GM19397 (cell line): ENCODE data around the gene PFAS.
A peak's percentile ranks its signal among the peaks of the same experiment; 100 is the strongest.

Experiments
- ATAC-seq: cut with Tn5 transposase; IDR thresholded peaks from one replicate; pipeline ENCODE4 v1.9.1; 2021; ENCODE audit warnings: mild to moderate bottlenecking, moderate library complexity; ENCODE audit not compliant: unreplicated experiment

Gene PFAS

DNA sequence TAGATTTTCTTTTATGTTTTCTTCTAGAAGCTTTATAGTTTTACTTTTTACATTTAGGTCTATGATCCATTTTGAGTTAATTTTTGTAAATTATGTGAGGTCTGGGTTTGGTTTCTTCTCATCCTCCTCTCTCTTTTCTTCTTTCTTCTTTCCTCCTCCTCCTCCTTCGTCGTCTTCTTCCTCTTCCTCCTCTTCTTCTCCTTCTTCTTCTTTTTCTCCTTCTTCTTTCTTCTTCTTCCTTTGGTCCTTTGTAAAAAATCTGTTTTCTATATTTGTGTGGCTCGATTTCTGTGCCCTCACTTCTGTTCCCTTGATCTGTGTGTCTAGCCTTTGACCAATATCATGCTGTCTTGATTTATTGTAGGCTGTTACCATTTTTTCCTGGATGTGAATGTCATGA lies 51.1 kb downstream of the PFAS start:
- ATAC-seq, result no peak

DNA sequence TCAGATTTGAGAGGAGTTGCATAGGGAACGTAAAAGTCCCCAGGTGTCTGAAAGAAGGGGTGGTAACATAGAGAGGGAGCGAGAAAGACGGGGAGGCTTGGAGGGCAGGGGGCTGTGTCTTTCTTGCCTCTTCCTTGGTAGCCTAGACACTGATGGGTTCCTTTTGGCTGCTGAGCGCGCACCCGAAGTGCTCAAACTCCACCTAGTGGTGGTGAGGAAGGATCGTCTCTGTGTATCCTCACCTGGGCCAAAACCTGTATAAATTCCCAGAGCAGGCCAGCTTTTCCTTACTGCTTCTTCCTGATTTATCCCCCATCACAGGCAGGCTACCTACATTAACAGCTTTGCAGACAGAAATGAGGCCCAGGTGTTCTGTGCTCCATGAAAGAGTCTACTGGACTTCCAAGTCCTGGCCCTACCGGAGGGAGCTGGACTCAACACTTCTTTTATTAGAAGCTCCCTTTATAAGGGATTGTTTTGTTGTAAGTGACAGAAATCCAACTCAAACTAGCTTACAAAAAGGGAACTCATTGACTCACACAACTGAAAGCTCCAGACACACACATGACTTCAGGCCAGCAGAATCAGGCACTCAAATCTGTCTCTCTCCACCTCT lies 51.6 kb downstream of the PFAS start:
- peak; percentile 69 for ATAC-seq

DNA sequence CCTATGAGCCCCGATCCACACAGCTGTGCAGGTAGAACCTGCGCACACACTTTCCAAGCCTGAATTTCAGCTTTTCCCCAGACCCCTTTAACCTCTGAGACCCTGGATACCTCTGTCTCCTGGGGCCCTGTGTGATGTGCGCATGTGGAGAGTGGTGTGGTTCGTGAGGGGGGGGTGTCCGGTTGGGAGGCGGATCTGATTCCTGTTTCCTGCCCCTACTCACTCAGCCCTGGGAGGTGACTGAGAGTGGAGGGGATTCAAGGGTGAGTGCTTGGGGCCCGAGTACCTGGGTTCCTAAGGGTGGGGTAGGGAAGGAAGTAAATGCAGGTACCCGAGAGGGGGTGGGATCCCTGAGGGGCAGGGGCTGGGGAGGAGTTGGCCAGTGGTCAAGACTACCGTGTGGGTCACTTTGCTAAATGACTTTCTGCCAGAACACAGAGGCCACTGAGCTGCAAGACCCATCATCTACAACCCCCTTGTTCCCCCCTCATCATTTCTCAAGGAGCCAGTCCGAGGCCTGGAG lies 61.6 kb downstream of the PFAS start:
- ATAC-seq, result no peak

GRCh38 chr17:8311131-8311790 lies 62.2 kb downstream of the PFAS start:
- no peak for ATAC-seq

DNA sequence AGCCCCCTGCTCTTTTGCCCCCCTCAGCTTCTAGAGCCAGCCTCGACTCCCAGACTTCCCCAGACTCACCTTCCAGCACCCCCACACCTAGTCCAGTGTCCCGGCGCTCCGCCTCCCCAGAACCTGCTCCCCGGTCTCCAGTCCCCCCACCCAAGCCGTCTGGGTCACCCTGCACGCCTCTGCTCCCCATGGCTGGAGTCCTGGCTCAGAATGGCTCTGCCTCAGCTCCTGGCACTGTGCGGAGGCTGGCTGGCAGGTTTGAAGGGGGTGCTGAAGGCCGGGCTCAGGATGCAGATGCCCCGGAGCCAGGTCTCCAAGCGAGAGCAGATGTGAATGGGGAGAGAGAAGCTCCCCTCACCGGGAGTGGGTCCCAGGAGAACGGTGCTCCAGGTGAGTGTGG lies 63.2 kb downstream of the PFAS start:
- ATAC-seq, result no peak

GRCh38 chr17:8312726-8313600 lies 63.9 kb downstream of the PFAS start:
- ATAC-seq, result no peak

- no peak for ATAC-seq
Measured at GRCh38 chr17:8314797-8315763, 66.0 kb downstream of the PFAS start.

DNA sequence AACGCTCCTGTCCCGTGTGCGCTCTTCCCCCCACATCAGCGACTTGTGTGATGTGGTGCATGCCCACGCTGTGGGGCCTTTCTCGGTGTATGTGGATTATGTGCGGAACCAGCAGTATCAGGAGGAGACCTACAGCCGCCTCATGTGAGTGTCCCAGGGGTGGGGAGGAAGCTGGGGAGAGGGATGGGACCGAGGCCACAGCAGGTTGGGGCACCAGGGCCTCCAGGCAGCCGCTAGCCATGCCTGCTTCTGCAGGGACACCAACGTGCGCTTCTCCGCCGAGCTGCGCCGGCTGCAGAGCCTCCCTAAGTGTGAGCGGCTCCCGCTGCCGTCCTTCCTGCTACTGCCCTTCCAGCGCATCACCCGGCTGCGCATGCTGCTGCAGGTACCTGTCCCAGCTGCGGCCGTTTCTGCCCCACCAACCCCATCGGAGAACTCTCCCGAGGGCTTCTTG lies 66.7 kb downstream of the PFAS start:
- ATAC-seq, result no peak

DNA sequence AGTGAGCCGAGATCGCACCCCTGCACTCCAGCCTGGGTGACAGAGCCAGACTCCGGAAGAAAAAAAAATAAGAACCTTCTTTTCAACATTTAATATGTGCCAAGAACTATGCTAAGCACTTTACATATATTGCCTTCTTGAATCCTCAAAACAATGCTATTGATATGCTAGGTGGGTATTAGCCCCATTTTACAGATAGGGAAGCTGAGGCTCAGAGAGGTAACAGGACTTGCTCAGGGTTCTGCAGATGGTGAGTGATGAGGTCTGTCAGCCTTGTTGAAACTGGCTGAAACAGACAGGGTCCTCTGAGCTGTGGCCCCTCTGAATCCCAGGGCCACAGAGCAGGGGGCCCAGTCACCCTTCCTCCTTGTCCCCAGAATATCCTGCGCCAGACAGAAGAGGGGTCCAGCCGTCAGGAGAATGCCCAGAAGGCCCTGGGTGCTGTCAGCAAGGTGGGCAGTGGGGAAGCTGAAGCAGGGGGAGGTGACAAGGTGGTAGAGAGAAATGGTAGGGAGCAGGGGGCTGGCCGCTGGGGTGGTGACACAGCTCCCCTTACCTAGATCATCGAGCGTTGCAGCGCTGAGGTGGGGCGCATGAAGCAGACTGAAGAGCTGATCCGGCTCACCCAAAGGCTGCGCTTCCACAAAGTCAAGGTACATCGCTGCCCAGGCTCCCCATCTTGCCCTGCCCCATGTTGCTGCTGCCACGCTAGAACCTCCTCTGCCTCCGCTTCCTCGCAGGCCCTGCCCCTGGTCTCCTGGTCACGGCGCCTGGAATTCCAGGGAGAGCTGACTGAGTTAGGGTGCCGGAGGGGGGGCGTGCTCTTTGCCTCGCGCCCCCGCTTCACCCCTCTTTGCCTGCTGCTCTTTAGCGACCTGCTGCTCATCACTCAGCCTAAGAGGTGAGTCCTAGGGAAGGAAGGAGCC lies 69.2 kb downstream of the PFAS start:
- no peak for ATAC-seq
